LNCaP clone FGC (cell line): ENCODE data around the gene TPPP2.

Source experiments
- DNase-seq: peaks from one replicate; pipeline ENCODE4 v3.0.0-alpha.2; 2011; ENCODE audit warnings: low read depth
- H3K4me3 ChIP-seq: 2 replicates; pipeline ENCODE4 v1.5.1; 2011; ENCODE audit warnings: mild to moderate bottlenecking, low read depth, low read length, control low read depth
- TF ChIP-seq, protein P1 (sequence below): IDR thresholded peaks from 2 replicates; pipeline ENCODE4 v1.5.1; 2012; ENCODE audit warnings: mild to moderate bottlenecking; ENCODE audit not compliant: control insufficient read depth, insufficient read depth; ENCODE audit errors: extremely low read depth

Gene TPPP2

DNA sequence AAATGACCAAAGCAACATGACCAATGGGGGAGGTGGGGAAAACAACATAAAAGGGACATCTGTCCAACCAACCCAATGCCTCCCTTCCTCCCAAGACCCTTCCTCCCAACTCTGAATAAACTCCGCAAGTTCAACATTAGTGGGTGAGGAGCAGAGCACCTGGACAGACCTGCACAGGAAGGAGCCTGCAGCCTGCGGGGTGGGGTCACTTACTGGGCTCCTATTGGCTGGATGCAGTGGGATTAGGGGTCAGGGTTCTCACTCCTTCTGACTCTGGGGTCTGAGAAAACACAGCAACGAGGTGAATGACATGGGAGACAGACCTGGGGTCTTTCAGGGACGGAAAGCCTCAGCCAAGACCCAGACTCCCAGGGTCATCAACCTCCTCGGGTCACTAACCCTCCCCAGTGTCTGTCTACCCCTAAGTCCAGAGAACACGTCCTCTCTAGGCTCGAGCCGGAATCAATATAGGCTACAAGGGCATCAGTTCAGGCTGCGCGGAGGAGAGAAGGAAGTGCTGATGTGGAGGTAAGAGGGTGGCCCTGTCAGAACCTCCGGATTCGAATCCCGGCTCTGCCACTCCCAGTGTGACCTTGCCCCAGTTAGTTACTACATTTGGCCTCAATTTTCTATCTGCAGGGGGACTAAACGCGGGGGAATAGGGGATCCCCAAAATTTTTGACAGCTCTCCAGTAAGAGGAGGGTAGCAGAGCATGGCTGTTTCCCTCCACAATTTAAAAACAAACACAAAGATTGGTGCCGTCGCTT is 6.0 kb upstream of the TPPP2 start:
- DNase-seq = no peak
- peak overlapping the region; percentile 84 for H3K4me3 ChIP-seq
- TF ChIP-seq, protein P1, sequence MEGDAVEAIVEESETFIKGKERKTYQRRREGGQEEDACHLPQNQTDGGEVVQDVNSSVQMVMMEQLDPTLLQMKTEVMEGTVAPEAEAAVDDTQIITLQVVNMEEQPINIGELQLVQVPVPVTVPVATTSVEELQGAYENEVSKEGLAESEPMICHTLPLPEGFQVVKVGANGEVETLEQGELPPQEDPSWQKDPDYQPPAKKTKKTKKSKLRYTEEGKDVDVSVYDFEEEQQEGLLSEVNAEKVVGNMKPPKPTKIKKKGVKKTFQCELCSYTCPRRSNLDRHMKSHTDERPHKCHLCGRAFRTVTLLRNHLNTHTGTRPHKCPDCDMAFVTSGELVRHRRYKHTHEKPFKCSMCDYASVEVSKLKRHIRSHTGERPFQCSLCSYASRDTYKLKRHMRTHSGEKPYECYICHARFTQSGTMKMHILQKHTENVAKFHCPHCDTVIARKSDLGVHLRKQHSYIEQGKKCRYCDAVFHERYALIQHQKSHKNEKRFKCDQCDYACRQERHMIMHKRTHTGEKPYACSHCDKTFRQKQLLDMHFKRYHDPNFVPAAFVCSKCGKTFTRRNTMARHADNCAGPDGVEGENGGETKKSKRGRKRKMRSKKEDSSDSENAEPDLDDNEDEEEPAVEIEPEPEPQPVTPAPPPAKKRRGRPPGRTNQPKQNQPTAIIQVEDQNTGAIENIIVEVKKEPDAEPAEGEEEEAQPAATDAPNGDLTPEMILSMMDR = no peak

DNA sequence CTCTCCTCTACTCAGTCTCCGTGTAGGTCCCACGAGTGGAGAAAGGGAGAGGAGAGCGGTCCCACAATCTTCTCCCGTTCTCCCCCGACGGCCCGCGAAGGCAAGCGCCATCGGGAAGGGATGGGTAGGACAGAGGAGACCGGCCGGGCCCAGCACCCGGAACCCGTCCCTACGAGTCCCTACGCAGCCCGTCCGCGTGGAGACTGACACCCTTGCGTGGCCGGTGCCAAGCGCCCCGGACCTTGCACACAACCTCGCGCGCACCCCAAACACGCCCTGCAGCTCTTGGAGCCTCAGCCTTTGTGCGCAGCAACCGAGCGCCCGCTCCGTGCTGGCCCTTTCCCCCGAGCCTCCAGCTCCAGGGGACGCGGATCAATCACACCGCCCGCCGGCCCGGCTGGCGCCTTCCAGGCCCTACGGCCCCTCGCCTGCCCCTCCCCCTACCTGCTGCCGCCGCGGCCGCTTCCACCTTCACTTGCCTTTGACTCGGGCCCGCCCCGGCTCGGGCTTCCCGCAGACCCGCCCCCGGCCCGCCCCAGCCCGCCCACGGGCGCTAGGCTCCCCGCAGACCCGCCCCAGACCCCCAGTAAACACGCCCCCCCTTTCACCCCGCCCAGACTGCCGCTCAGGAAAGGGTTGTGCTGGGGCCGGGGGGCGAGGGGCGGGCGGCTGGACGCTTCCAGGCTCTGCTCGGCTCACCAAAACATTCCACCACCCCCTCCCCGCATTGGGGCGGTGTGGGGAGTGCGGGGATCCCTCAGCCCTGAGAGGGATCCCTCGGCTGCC is 5.2 kb upstream of the TPPP2 start, which contains the start of gene NDRG2:
Gene NDRG2 (minus strand): TSS at position 477 of the 786 bp plus-strand sequence. CDS start 1,746 bp downstream, outside the sequence.
- no peak for DNase-seq
- H3K4me3 ChIP-seq = peak within 1 kb of the TSS; percentile 84
- TF ChIP-seq, protein P1 = no peak

DNA sequence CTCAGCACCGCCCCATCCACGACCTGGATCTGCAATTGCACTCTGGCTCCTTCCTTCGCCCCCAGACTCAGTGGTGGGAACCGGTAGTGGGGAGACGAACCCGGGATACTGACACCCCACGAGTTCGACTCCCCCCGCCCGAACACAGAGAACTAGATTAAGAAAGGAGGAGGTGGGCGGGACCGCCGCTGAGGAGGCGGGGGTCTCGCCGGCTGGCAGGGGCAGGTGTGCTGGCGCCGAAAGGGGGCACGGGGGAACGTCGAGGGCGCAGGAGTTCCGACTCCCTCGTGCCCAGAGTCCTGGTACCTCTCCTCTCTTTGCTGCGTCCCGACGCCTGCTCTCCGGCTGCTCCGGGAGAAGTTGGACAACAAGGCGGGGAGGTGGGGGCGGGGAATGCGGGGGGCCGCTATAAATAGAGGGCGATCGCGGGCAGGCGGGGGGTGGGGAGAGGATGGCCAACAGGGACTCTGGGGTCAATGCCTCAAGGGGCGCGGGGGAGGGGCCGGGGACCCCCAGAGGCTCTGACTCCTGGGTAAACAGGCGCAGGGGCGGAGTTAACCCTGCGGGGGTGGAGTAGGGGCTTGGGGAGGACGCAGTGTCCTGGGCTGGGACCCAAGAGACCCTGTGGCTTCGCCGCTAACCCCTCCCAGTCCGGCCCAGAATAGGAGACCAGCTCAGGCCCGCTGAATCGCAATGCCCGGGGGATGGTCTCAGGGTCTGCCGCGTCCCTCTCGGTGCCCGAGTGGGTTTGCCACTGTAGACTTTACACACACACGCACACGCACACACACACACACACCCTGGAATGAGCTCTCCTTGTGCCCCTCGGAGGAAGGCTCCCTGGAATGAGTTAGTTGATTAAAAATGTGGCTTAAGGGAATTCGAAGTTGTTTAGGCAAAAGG is 4.4 kb upstream of the TPPP2 start:
- TF ChIP-seq, protein P1 = no peak
- DNase-seq = no peak
- peak overlapping the region; percentile 84 for H3K4me3 ChIP-seq

DNA sequence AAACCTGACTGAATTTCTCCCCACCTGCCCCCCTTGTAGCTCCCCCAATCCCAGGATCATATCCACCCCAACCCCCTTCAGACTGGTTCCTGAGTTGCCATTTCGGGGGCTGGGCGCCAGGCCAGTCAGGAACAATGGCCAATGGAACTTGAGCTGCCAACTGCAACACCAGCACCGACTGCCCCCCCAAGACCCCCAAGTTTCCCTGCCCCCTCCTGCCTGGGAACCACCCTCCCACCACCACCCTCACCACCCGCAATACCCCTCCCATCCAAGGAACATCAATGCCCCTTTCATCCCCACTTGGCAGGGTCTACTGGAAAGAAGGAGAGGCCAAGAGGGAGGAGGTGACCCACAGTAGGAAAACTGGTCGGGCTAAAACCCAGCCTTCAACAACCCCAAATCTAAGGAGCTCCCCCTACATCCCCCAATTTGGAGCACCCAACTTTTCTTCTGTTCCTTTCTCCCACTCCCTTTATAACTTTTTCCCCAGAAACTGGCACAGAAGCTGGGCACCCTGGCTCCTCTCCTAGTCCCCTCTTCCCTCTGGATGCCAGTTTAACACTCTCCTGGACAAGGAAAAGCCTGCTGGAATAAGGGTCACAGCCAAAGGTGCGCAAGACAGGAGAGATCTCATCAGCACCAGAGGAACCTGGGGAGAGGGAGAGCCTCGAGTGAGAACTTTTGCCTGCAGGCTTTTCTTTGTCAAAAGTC is 3.6 kb upstream of the TPPP2 start:
- TF ChIP-seq, protein P1 = no peak
- H3K4me3 ChIP-seq = no peak overlapping the region
- no peak for DNase-seq

DNA sequence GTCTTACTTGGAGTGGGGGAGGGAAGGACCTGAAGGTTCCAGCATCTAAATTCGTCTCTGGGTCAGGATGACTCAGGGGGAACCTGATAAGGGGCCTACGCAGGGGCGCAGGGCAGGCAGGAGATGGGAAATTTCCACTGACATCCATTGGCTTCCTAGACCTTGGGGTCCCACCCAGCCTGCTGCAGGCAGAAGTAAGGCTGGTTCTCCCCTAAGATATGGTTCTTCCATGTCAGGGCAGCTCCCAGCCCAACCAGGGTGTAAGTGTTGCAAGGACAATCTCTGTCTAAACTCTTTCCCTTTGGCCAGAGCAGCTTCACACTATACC is 3.1 kb upstream of the TPPP2 start:
- no peak for DNase-seq
- TF ChIP-seq, protein P1 = no peak
- H3K4me3 ChIP-seq = no peak overlapping the region

DNA sequence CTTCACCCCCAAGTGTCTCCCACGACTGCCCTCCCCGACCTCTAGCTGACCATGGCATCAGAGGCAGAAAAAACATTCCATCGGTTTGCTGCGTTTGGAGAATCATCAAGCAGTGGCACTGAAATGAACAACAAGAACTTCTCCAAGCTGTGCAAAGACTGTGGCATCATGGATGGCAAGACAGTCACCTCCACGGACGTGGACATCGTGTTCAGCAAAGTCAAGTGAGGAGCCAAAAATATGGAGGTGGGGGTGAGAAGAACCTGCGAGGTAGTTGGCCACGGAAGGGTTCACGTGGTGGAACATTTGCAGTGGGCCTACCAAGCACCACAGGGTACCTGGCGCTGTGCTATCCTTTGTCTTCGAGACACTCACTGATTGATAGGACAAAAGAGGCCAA is 514 bp downstream of the TPPP2 start:
- TF ChIP-seq, protein P1 = no peak
- no peak for DNase-seq
- no peak overlapping the region for H3K4me3 ChIP-seq
